ENCODE measurements around the gene CRYBB3. TPM values are rescaled to one million over a fixed set of nuclear protein-coding genes. Genes with fewer than 3 reads are reported as not detected.
"Not testable (repeated sequence)": the region's sequence is repeated elsewhere in the genome, so short reads cannot be mapped to it uniquely, and the experiment has no call there.

The CRYBB3 gene
- total RNA-seq, 1 donor, result not detected

- DNase-seq (ENCODE audit: low read depth in 2 of 3, low spot score in 2 of 3), result not testable (repeated sequence)
Observed at GRCh38 chr22:25238058-25238457, 38.4 kb downstream of the CRYBB3 start.

- DNase-seq (ENCODE audit: low read depth in 2 of 3, low spot score in 2 of 3), result not testable (repeated sequence)
Observed at GRCh38 chr22:25255169-25255568, 55.5 kb downstream of the CRYBB3 start.

Small RNA genes lying within 50 kb of the gene (small RNA-seq; reads per million reads assigned to genes)
- gene Z99916.2, result not detected

Other genes with a start within 250 kb of the CRYBB3 start
- 0.54 TPM for gene KIAA1671, start 247.1 kb upstream of the CRYBB3 start, total RNA-seq
- gene CRYBB2, start 19.8 kb downstream of the CRYBB3 start, total RNA-seq, result not detected